Endothelial cell of umbilical vein (primary cell): Measurements from ENCODE around the gene HSF2BP.
"Not testable (repeated sequence)": the region's sequence is repeated elsewhere in the genome, so short reads cannot be mapped to it uniquely, and the experiment has no call there.

Source experiments
- CTCF ChIP-seq, 2 donors: IDR thresholded peaks; 1 replicate in 1 of 2; 2 replicates in 1 of 2; pipeline ENCODE4 v1.5.1; 2011; ENCODE audit warnings: low read length in 2 of 2, mild to moderate bottlenecking in 2 of 2, moderate library complexity in 2 of 2, control low read depth in 1 of 2, inconsistent platforms in 1 of 2, low read depth in 1 of 2; ENCODE audit not compliant: insufficient read depth in 1 of 2; ENCODE audit errors: extremely low read depth in 1 of 2
- POLR2A ChIP-seq: IDR thresholded peaks from 2 replicates; pipeline ENCODE4 v1.6.1; 2012; ENCODE audit warnings: low read depth, mild to moderate bottlenecking, control low read depth, low read length

- TF ChIP-seq CTCF (IDR thresholded peaks at IDR 0.05; ENCODE audit: extremely low read depth in 1 of 2, insufficient read depth in 1 of 2, low read depth in 1 of 2, low read length in 2 of 2); POLR2A: not testable (repeated sequence)
Measured at GRCh38 chr21:43503892-43504291, 155.4 kb downstream of the HSF2BP start.
